ENCODE results near the gene ACOXL.

ACOXL gene

DNA sequence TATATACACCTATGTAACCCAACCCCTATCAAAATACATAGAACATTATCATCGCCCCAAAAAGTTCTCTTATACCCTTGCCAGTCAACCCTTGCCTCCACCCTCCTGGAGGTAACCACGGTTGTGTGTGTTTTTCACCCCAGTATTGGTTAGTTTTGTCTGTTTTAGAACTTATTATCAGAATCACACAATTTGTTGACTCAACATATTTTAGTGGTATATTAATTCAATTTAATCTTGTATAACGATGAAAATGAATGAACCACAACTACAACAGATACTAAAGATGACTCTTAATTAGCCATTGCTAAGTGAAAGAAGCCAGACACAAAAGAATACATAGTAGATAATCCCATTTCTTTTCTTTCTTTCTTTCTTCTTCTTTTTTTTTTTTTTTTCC lies 19.3 kb downstream of the ACOXL start:
- no peaks in the 10 kb centered on the region for H3K9me2 ChIP-seq (replicated peaks; ENCODE audit: control insufficient read depth, low read length)
- H3K27me3 ChIP-seq (ENCODE audit: control insufficient read depth, low read length), result peaks cover 29% of the 10 kb centered on the region
- no peak overlapping the region for H3K4me3 ChIP-seq (ENCODE audit: low read length)
- H3F3A ChIP-seq (ENCODE audit: control insufficient read depth, insufficient read depth), result no peaks in the 10 kb centered on the region
- H3K79me2 ChIP-seq (ENCODE audit: control insufficient read depth, low read length), result no peaks in the 10 kb centered on the region
- no peak overlapping the region for H3K27ac ChIP-seq (ENCODE audit: low read depth, low read length)
- peaks cover 6% of the 10 kb centered on the region; the same call in 1 of the 2 replicates for H3K4me1 ChIP-seq (ENCODE audit: control insufficient read depth, low read length)
- no peaks in the 10 kb centered on the region for H3K9me3 ChIP-seq (ENCODE audit: control insufficient read depth, insufficient read depth, low read length)
- no peaks in the 10 kb centered on the region for H3K36me3 ChIP-seq (ENCODE audit: control insufficient read depth, low read length)
- TF ChIP-seq EZH2phosphoT487 (IDR thresholded peaks at IDR 0.05; ENCODE audit: borderline replicate concordance, low read length), result no peak
- TF ChIP-seq, protein P1, sequence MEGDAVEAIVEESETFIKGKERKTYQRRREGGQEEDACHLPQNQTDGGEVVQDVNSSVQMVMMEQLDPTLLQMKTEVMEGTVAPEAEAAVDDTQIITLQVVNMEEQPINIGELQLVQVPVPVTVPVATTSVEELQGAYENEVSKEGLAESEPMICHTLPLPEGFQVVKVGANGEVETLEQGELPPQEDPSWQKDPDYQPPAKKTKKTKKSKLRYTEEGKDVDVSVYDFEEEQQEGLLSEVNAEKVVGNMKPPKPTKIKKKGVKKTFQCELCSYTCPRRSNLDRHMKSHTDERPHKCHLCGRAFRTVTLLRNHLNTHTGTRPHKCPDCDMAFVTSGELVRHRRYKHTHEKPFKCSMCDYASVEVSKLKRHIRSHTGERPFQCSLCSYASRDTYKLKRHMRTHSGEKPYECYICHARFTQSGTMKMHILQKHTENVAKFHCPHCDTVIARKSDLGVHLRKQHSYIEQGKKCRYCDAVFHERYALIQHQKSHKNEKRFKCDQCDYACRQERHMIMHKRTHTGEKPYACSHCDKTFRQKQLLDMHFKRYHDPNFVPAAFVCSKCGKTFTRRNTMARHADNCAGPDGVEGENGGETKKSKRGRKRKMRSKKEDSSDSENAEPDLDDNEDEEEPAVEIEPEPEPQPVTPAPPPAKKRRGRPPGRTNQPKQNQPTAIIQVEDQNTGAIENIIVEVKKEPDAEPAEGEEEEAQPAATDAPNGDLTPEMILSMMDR (IDR thresholded peaks at IDR 0.05; ENCODE audit: low read depth, low read length, poor library complexity, severe bottlenecking), result no peak
- no peak overlapping the region for H3K4me2 ChIP-seq (ENCODE audit: low read length)
- H4K20me1 ChIP-seq (ENCODE audit: control insufficient read depth, insufficient read depth, low read depth, low read length), result no peaks in the 10 kb centered on the region

DNA sequence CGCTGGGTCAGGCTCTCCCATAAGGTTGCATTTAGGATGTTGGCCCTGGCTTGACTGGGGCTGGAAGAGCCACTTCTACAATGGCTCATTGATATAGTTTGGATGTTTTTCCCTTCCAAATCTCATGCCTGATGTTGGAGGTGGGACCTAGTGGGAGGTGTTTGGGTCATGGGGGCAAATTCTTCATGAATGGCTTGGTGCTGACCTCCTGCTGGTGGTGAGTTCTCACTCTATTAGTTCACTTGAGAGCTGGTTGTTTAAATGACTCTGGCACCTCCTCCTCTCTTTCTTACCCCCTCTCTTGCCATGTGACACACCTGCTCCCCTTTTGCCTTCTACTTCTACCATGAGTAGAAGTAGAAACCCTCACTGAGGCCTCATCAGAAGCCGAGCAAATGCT lies 20.5 kb downstream of the ACOXL start:
- no peak for TF ChIP-seq EZH2phosphoT487 (IDR thresholded peaks at IDR 0.05; ENCODE audit: borderline replicate concordance, low read length)
- TF ChIP-seq, protein P1 (IDR thresholded peaks at IDR 0.05; ENCODE audit: low read depth, low read length, poor library complexity, severe bottlenecking), result no peak
- H3K9me3 ChIP-seq (ENCODE audit: control insufficient read depth, insufficient read depth, low read length), result no peaks in the 10 kb centered on the region
- H3F3A ChIP-seq (ENCODE audit: control insufficient read depth, insufficient read depth), result no peaks in the 10 kb centered on the region
- peaks cover 22% of the 10 kb centered on the region for H3K27me3 ChIP-seq (ENCODE audit: control insufficient read depth, low read length)
- H3K4me1 ChIP-seq (ENCODE audit: control insufficient read depth, low read length), result peaks cover 6% of the 10 kb centered on the region; the same call in 1 of the 2 replicates
- H3K9me2 ChIP-seq (replicated peaks; ENCODE audit: control insufficient read depth, low read length), result no peaks in the 10 kb centered on the region
- H3K27ac ChIP-seq (ENCODE audit: low read depth, low read length), result no peak overlapping the region
- no peaks in the 10 kb centered on the region for H3K79me2 ChIP-seq (ENCODE audit: control insufficient read depth, low read length)
- no peaks in the 10 kb centered on the region for H4K20me1 ChIP-seq (ENCODE audit: control insufficient read depth, insufficient read depth, low read depth, low read length)
- no peak overlapping the region for H3K4me2 ChIP-seq (ENCODE audit: low read length)
- no peak overlapping the region for H3K4me3 ChIP-seq (ENCODE audit: low read length)
- H3K36me3 ChIP-seq (ENCODE audit: control insufficient read depth, low read length), result no peaks in the 10 kb centered on the region

DNA sequence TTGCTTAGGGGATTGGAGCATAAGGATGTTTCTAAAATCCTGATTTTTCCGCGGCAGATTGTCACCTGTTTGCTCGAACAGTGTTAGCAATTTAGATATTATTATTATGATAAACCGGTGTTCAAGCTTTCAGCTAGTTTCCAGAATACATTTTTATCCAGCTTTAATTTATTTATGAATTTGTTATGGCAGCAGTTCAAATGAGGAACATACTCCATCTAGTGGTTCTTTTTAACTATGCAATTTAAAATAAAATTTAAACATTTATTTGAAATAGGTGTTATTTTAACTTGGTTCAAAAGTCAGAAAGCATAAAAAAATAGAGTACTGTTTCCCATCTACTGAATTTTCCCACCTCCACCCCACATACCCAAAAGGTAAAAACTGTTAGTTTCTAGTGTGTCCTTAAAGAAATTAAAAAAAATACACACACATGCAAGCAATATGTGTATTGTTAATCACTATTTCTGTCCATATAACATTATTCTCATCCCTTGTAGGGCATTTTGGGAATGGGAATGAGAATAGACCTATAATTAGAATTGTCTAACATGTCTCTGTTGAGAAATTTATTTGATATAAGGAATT lies 23.2 kb downstream of the ACOXL start:
- Histone ChIP-seq H3K9me2 (replicated peaks; ENCODE audit: control insufficient read depth, low read length) (no peaks in the 10 kb centered on the region), H3K4me3 (ENCODE audit: low read length) (no peak overlapping the region), H3K27ac (ENCODE audit: low read depth, low read length) (no peak overlapping the region), H3K4me1 (ENCODE audit: control insufficient read depth, low read length) (no peaks in the 10 kb centered on the region), H3K79me2 (ENCODE audit: control insufficient read depth, low read length) (no peaks in the 10 kb centered on the region), H3K36me3 (ENCODE audit: control insufficient read depth, low read length) (no peaks in the 10 kb centered on the region), H3K27me3 (ENCODE audit: control insufficient read depth, low read length) (peaks cover 6% of the 10 kb centered on the region; the same call in 1 of the 2 replicates), H3F3A (ENCODE audit: control insufficient read depth, insufficient read depth) (no peaks in the 10 kb centered on the region), H4K20me1 (ENCODE audit: control insufficient read depth, insufficient read depth, low read depth, low read length) (no peaks in the 10 kb centered on the region), H3K4me2 (ENCODE audit: low read length) (no peak overlapping the region), H3K9me3 (ENCODE audit: control insufficient read depth, insufficient read depth, low read length) (peaks cover 3% of the 10 kb centered on the region; the same call in 1 of the 2 replicates)
- TF ChIP-seq, protein P1 (IDR thresholded peaks at IDR 0.05; ENCODE audit: low read depth, low read length, poor library complexity, severe bottlenecking), result peak; percentile 45
- no peak for TF ChIP-seq EZH2phosphoT487 (IDR thresholded peaks at IDR 0.05; ENCODE audit: borderline replicate concordance, low read length)
